Measurements from ENCODE around the gene LRRC15.
A peak's percentile ranks its signal among the peaks of the same experiment; 100 is the strongest.

LRRC15 gene

DNA sequence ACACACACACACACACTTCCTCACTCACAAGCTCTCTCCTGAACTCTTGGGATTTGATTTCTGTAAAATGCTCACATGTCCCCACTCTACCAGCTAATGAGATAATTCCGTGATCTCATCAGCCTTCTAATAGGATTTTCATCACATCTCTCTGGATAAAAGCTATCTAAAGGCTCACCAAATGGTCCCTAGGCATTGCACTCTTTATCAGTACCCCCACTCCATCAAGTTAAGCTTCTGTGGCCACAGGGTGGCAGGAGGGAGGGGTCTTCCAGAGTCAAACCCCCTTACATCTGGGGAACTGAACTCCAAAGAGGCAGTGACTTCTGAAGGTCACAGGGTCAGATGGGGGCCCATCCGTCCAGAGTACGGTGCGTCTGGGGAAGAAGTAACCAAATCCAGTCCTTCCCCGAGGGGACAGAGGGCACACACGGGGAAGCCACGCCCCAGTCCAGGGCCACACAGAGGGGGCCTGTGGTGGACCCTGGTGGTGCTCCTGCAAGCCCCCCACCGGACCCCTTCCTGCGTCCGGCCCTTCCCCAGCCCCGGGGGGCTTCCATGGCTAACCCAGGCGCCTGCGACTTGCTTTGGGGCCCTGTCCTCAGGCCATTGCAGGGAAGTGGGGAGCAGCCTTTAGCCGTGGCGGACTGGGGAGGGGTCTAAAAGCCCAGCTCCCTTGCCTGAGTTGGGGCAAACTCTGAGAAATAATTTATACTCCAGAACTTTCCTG is 44.0 kb downstream of the LRRC15 start:
- peaks cover 4% of the 10 kb centered on the region for H3K27me3 ChIP-seq (ENCODE audit: control insufficient read depth, insufficient read depth, low read length)
- no peak overlapping the region for H3K9ac ChIP-seq (ENCODE audit: low read length)
- H3K36me3 ChIP-seq (ENCODE audit: control insufficient read depth, insufficient read depth, low read length): no peaks in the 10 kb centered on the region
- H3K4me1 ChIP-seq (ENCODE audit: control insufficient read depth, insufficient read depth, low read length): peaks cover 11% of the 10 kb centered on the region
- no peak overlapping the region for H3K27ac ChIP-seq (ENCODE audit: low read depth, low read length)
- no peak overlapping the region for H3K4me3 ChIP-seq (ENCODE audit: low read length)

DNA sequence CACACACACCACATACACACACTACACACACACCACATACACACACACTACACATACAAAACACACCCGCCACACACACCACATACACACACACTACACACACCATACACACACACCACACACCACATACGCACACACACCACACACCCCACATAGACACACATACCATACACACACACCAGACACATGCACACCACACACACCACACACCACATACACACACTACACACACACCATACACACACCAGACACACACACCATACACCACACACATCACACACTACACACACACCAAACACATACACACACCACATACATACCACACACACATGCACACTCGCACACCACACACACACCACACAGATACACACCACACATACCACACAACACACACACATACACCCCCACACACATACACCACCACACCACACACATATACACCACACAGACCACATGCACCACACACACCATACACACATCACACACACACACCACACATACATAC is 44.7 kb downstream of the LRRC15 start:
- peaks cover 4% of the 10 kb centered on the region for H3K27me3 ChIP-seq (ENCODE audit: control insufficient read depth, insufficient read depth, low read length)
- H3K4me1 ChIP-seq (ENCODE audit: control insufficient read depth, insufficient read depth, low read length): peaks cover 11% of the 10 kb centered on the region
- H3K36me3 ChIP-seq (ENCODE audit: control insufficient read depth, insufficient read depth, low read length): no peaks in the 10 kb centered on the region
- H3K4me3 ChIP-seq (ENCODE audit: low read length): no peak overlapping the region
- H3K9ac ChIP-seq (ENCODE audit: low read length): no peak overlapping the region
- no peak overlapping the region for H3K27ac ChIP-seq (ENCODE audit: low read depth, low read length)

DNA sequence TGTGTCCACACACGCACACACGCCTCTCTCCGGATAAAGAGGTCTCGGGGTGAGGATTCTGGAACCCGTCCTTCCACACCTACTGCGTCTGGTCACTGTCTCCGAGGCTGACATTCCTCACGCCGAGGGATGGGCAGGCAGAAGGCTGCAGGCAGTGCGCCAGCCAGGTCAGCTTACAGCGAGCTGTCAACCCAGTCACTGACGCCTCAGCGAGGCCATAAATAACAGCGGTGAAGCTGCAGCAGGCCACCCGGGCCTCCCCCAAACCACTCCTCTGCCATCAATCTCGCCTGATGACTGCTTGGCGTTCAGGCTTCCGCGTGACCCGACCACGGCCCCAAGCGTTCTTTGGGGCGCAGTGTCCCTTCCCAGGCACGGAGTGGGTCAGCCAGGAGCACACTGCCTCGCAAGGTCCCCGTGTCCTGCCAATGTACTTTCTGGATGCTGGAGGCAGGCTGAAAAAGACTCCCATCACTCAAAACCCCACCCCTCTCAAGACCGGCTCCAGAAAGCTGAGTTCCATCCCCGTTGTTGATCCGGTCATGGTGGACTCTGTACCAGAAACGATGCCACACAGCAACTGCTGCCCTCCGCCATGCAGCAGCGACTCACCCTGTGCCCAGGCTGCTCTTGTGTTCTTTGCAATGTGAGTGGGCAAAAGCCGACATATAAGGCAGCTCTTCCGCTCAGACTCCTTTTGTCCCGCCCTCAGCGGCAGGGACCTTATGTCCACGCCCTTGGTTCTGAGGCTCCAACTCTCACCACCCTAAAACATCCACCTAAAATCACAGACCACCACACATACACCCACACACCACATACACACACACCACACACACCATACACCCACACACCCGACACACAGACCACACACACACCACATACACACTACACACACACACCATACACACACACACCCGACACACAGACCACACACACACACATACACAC is 45.5 kb downstream of the LRRC15 start:
- Histone ChIP-seq H3K27me3 (ENCODE audit: control insufficient read depth, insufficient read depth, low read length) (peaks cover 4% of the 10 kb centered on the region), H3K4me3 (ENCODE audit: low read length) (peak overlapping the region; percentile 62), H3K9ac (ENCODE audit: low read length) (no peak overlapping the region), H3K27ac (ENCODE audit: low read depth, low read length) (peak overlapping the region; percentile 61), H3K36me3 (ENCODE audit: control insufficient read depth, insufficient read depth, low read length) (no peaks in the 10 kb centered on the region), H3K4me1 (ENCODE audit: control insufficient read depth, insufficient read depth, low read length) (peaks cover 11% of the 10 kb centered on the region)

DNA sequence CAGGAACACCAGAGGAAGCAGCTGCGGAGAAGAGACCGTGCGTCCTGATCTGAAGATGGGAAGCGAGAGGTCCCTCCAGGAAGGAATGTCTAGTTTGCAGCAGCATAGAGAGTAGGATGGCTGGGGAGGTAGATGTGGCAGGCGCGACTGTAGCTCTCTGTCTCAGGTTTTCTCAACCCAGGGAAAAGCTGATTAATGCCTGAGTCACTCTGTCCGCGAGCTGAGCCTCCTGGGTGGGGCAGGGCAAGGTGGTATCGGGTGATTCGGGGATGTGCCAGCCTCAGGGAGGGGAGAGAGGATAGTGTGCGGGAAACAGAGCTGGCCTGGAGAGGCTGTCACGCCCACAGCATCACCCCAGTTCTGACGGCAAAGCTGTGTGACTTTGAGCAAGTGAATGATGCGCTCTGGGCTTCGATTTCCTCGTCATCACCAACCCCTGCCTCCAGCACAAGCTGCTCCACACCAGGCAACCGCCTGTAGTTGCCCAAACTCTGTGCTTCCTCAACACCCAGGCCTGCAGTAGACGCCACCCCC is 46.8 kb downstream of the LRRC15 start:
- H3K27ac ChIP-seq (ENCODE audit: low read depth, low read length): no peak overlapping the region
- H3K4me1 ChIP-seq (ENCODE audit: control insufficient read depth, insufficient read depth, low read length): peaks cover 11% of the 10 kb centered on the region
- H3K9ac ChIP-seq (ENCODE audit: low read length): no peak overlapping the region
- peaks cover 4% of the 10 kb centered on the region for H3K27me3 ChIP-seq (ENCODE audit: control insufficient read depth, insufficient read depth, low read length)
- H3K36me3 ChIP-seq (ENCODE audit: control insufficient read depth, insufficient read depth, low read length): no peaks in the 10 kb centered on the region
- no peak overlapping the region for H3K4me3 ChIP-seq (ENCODE audit: low read length)

DNA sequence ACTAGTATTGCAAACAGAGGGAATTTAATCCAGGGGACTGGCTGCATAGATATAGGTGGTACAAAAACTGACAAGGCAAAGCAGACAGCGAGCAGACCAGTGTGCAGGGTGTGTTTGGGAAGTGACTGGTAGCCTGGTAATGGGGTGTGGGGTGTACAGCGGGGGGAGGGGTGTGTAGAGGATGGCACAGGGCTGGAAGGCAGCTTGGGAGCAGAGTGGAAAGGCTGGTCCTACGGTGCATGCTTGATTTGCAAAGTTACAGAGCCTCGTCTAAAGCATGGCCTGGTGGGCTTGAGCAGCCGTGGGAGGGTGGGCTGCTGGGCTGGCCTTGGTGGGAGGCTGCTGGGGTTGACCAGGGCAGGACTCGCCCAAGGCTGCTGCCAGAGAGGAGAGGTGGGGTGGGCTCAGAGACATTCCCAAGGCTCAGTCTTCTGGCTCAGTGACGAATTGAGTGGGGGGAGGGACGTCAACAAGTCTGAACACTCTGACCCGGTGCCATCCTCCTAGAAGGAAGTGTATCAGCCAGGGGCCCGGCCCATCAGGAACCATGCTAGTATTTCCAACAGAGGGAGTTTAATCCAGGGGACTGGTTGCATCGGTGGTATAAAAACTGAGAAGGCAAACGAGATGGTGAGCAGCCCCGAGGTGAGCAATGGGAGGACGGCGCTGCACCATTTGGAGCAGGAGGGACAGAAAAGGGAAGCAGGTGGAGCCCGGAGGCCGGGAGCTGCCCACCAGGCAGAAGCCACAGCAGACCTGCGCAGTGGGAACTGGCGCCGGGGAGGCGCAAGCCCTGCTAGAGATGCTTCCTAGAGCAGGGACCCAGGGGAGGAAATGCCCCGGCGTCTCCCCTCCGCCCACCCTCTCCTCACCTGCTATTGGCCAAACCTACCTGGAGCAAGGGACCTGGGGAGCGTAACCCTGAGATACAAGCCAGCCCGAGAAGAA is 47.6 kb downstream of the LRRC15 start:
- Histone ChIP-seq H3K27me3 (ENCODE audit: control insufficient read depth, insufficient read depth, low read length) (peaks cover 4% of the 10 kb centered on the region), H3K4me3 (ENCODE audit: low read length) (no peak overlapping the region), H3K4me1 (ENCODE audit: control insufficient read depth, insufficient read depth, low read length) (peaks cover 11% of the 10 kb centered on the region), H3K27ac (ENCODE audit: low read depth, low read length) (no peak overlapping the region), H3K9ac (ENCODE audit: low read length) (no peak overlapping the region), H3K36me3 (ENCODE audit: control insufficient read depth, insufficient read depth, low read length) (no peaks in the 10 kb centered on the region)

DNA sequence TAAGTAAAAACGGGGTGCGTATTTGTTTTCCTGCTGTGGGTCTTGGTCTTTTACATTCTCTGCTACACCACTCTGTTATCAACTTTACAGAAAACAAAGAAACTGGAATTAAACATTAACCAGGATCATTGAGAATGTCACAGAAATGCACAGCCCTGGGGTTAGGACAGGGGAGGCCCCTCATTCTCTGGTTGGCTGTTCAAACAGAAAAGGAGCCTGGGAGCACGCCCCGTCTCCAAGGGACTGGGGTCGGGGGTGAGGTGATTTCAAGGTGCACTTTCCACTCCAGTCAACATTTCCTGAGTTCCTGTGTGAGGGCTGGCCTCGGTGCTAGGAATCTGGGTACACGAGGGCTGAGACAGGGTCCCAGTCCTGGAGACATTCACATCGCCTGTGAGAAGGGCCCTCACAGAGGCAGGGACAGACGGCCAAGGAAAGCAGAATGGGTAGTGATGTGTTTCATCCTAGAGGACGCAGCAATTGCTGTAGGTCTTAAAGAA is 48.7 kb downstream of the LRRC15 start:
- H3K27ac ChIP-seq (ENCODE audit: low read depth, low read length): no peak overlapping the region
- H3K27me3 ChIP-seq (ENCODE audit: control insufficient read depth, insufficient read depth, low read length): peaks cover 4% of the 10 kb centered on the region
- H3K9ac ChIP-seq (ENCODE audit: low read length): no peak overlapping the region
- H3K4me1 ChIP-seq (ENCODE audit: control insufficient read depth, insufficient read depth, low read length): peaks cover 11% of the 10 kb centered on the region
- H3K4me3 ChIP-seq (ENCODE audit: low read length): no peak overlapping the region
- H3K36me3 ChIP-seq (ENCODE audit: control insufficient read depth, insufficient read depth, low read length): no peaks in the 10 kb centered on the region

DNA sequence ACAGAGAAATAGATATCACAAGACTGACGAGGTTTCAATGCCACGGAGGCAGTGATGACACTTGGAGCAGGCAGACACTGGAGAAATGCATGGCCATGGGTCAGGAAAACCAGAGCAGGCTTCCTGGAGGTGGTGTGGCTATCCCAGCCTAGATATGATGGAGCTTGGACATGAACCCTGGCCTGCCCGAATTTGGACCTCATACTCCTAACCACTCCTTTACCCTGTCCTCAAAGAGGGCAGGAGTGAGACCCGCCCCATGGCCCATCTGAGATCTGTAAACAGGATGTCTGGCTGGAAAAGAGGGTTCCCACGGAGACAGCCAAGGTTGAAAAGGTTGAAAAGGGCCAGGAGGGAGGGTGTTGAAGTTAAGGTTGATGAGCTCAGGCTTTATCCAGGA is 49.4 kb downstream of the LRRC15 start:
- H3K36me3 ChIP-seq (ENCODE audit: control insufficient read depth, insufficient read depth, low read length): no peaks in the 10 kb centered on the region
- no peak overlapping the region for H3K9ac ChIP-seq (ENCODE audit: low read length)
- peaks cover 4% of the 10 kb centered on the region for H3K27me3 ChIP-seq (ENCODE audit: control insufficient read depth, insufficient read depth, low read length)
- H3K27ac ChIP-seq (ENCODE audit: low read depth, low read length): no peak overlapping the region
- no peak overlapping the region for H3K4me3 ChIP-seq (ENCODE audit: low read length)
- H3K4me1 ChIP-seq (ENCODE audit: control insufficient read depth, insufficient read depth, low read length): peaks cover 13% of the 10 kb centered on the region

DNA sequence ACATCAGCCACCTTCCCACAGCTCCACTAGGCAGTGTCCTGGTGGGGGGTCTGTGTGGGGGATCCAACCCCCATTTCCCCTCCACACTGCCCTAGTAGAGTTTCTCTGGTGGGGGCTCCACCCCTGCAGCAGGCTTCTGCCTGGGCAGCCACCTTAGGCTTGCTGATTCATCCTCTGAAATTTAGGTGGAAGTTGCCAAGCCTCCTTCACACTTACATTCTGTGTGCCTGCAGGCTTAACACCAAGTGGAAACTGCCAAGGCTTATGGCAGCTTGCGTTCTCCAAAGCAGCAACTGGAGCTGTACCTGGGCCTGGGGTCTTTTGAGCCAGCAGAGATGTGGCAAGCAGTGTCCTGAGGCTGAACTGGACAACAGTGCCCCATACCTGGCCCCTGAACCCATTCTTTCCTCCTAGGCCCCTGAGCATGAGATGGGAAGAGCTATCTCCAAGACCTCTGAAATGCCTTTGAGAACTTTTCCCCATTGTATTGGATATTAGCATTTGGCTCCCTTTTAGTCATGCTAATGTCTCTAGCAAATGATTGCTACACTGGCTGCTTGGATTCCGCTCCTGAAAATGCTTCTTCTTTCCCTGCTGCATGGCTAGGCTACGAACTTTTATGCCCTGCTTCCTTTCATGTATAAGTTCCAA is 50.9 kb downstream of the LRRC15 start:
- Histone ChIP-seq H3K36me3 (ENCODE audit: control insufficient read depth, insufficient read depth, low read length) (no peaks in the 10 kb centered on the region), H3K9ac (ENCODE audit: low read length) (no peak overlapping the region), H3K4me1 (ENCODE audit: control insufficient read depth, insufficient read depth, low read length) (peaks cover 10% of the 10 kb centered on the region), H3K27me3 (ENCODE audit: control insufficient read depth, insufficient read depth, low read length) (peaks cover 7% of the 10 kb centered on the region), H3K27ac (ENCODE audit: low read depth, low read length) (no peak overlapping the region), H3K4me3 (ENCODE audit: low read length) (no peak overlapping the region)

DNA sequence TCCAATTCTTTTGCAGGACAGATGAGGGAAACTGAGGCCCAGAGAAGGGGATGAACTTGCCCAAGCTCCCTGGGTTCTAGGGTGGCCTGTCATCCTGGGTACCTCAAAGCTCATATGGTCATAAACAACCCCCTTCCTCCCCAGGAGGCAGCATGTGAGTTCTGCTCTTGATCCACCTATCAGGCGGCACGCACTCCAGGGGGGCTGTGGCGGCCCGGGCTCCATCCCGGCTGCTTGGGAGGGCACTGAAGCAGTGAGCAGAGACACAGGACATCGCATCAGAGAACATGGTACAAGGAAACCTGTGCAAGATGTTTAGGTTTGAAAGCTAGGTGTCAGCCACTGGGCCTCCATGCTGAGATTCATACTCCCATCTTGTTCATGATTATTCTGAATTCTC is 52.6 kb downstream of the LRRC15 start:
- no peaks in the 10 kb centered on the region for H3K36me3 ChIP-seq (ENCODE audit: control insufficient read depth, insufficient read depth, low read length)
- peaks cover 3% of the 10 kb centered on the region for H3K27me3 ChIP-seq (ENCODE audit: control insufficient read depth, insufficient read depth, low read length)
- no peak overlapping the region for H3K4me3 ChIP-seq (ENCODE audit: low read length)
- peaks cover 19% of the 10 kb centered on the region for H3K4me1 ChIP-seq (ENCODE audit: control insufficient read depth, insufficient read depth, low read length)
- no peak overlapping the region for H3K27ac ChIP-seq (ENCODE audit: low read depth, low read length)
- no peak overlapping the region for H3K9ac ChIP-seq (ENCODE audit: low read length)

DNA sequence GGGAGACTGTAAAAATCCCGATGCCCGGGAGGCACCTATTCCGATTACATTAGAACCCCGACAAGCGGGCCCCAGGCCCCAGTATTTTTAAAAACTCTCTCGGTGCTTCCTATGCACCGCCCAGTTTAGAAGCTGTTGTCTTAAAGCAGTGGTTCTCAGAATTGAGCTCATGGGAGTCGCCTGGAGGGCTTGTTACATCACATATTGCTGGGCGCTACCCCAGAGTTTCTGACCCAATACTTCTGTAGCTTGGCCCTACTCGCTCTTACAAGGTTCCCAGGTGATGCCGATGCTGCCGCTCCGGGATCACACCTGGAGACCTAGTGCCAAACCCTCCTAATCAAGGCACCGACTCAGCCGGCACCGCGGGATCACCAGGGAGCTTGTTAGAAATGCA is 53.6 kb downstream of the LRRC15 start:
- peaks cover 3% of the 10 kb centered on the region for H3K27me3 ChIP-seq (ENCODE audit: control insufficient read depth, insufficient read depth, low read length)
- H3K4me1 ChIP-seq (ENCODE audit: control insufficient read depth, insufficient read depth, low read length): peaks cover 21% of the 10 kb centered on the region
- no peak overlapping the region for H3K9ac ChIP-seq (ENCODE audit: low read length)
- H3K27ac ChIP-seq (ENCODE audit: low read depth, low read length): no peak overlapping the region
- no peaks in the 10 kb centered on the region for H3K36me3 ChIP-seq (ENCODE audit: control insufficient read depth, insufficient read depth, low read length)
- no peak overlapping the region for H3K4me3 ChIP-seq (ENCODE audit: low read length)
